HG03521 (cell line): Measurements from ENCODE around the gene ADGRG1.
"Not testable (repeated sequence)": the region's sequence is repeated elsewhere in the genome, so short reads cannot be mapped to it uniquely, and the experiment has no call there.

ENCODE experiments used
- ATAC-seq: cut with Tn5 transposase; IDR thresholded peaks from one replicate; pipeline ENCODE4 v1.9.1; 2021; ENCODE audit warnings: mild to moderate bottlenecking, moderate library complexity; ENCODE audit not compliant: unreplicated experiment

The ADGRG1 gene

GRCh38 chr16:57665541-57665940, 37.1 kb downstream of the ADGRG1 start:
- ATAC-seq: no peak

GRCh38 chr16:57666353-57667047, 38.1 kb downstream of the ADGRG1 start:
- ATAC-seq: no peak

- ATAC-seq: no peak
Measured at GRCh38 chr16:57667048-57667525, 38.7 kb downstream of the ADGRG1 start.

GRCh38 chr16:57667526-57668262, 39.3 kb downstream of the ADGRG1 start:
- ATAC-seq: no peak

- ATAC-seq: no peak
Measured at GRCh38 chr16:57668263-57668571, 39.8 kb downstream of the ADGRG1 start, which contains the start of gene ADGRG3. Gene ADGRG3, plus strand, starts transcription at chr16:57668306. Its CDS starts 42 bp downstream, at chr16:57668348.

- ATAC-seq: no peak
Measured at GRCh38 chr16:57668630-57669475, 40.4 kb downstream of the ADGRG1 start.

GRCh38 chr16:57669476-57670162, 41.2 kb downstream of the ADGRG1 start:
- ATAC-seq: no peak

- no peak for ATAC-seq
Measured at GRCh38 chr16:57670196-57670595, 41.8 kb downstream of the ADGRG1 start.

GRCh38 chr16:57671451-57671850, 43.0 kb downstream of the ADGRG1 start:
- ATAC-seq: not testable (repeated sequence)

GRCh38 chr16:57672416-57672815, 44.0 kb downstream of the ADGRG1 start:
- no peak for ATAC-seq

GRCh38 chr16:57672824-57673223, 44.4 kb downstream of the ADGRG1 start:
- no peak for ATAC-seq

- ATAC-seq: no peak
Measured at GRCh38 chr16:57675741-57676551, 47.5 kb downstream of the ADGRG1 start.

- no peak for ATAC-seq
Measured at GRCh38 chr16:57676553-57677085, 48.2 kb downstream of the ADGRG1 start.

GRCh38 chr16:57677622-57678369, 49.4 kb downstream of the ADGRG1 start:
- ATAC-seq: no peak

- ATAC-seq: no peak
Measured at GRCh38 chr16:57679016-57679415, 50.6 kb downstream of the ADGRG1 start.

- no peak for ATAC-seq
Measured at GRCh38 chr16:57679767-57680482, 51.5 kb downstream of the ADGRG1 start.

GRCh38 chr16:57680842-57681375, 52.5 kb downstream of the ADGRG1 start:
- no peak for ATAC-seq
